ENCODE results near the gene IL1RL1.

- TF ChIP-seq POLR2AphosphoS5 (IDR thresholded peaks at IDR 0.05) (no peak), POLR2A (IDR thresholded peaks at IDR 0.05) (no peak), CTCF (IDR thresholded peaks at IDR 0.05) (no peak)
Observed at GRCh38 chr2:102361632-102362241, 50.4 kb downstream of the IL1RL1 start.

Data from suprapubic skin (tissue), 4 donors.